Hippocampal formation (tissue), 2 donors: ENCODE measurements around the gene YPEL1.
"Not testable (repeated sequence)": the region's sequence is repeated elsewhere in the genome, so short reads cannot be mapped to it uniquely, and the experiment has no call there.

Source experiments
- DNase-seq, 2 donors: peaks; one replicate each; lab custom pipeline; 2025; lab: John Stamatoyannopoulos, UW

YPEL1 gene

GRCh38 chr22:21721195-21721852, 14.3 kb downstream of the YPEL1 start:
- not testable (repeated sequence) for DNase-seq

- DNase-seq, result not testable (repeated sequence)
Observed at GRCh38 chr22:21720191-21720859, 15.3 kb downstream of the YPEL1 start.

- no peak for DNase-seq
Observed at GRCh38 chr22:21719024-21719423, 16.6 kb downstream of the YPEL1 start.

GRCh38 chr22:21718499-21718898, 17.1 kb downstream of the YPEL1 start:
- DNase-seq, result no peak

GRCh38 chr22:21716395-21717122, 19.0 kb downstream of the YPEL1 start:
- not testable (repeated sequence) for DNase-seq

GRCh38 chr22:21714786-21715185, 20.8 kb downstream of the YPEL1 start:
- no peak for DNase-seq

- no peak for DNase-seq
Observed at GRCh38 chr22:21714059-21714770, 21.4 kb downstream of the YPEL1 start.

- no peak for DNase-seq
Observed at GRCh38 chr22:21713428-21714058, 22.1 kb downstream of the YPEL1 start.

- DNase-seq, result peak; percentile 66 to 80
Observed at GRCh38 chr22:21712751-21713427, 22.7 kb downstream of the YPEL1 start.

- no peak for DNase-seq
Observed at GRCh38 chr22:21711851-21712250, 23.7 kb downstream of the YPEL1 start.

GRCh38 chr22:21710156-21710555, 25.4 kb downstream of the YPEL1 start:
- no peak for DNase-seq

- no peak for DNase-seq
Observed at GRCh38 chr22:21709688-21710087, 25.9 kb downstream of the YPEL1 start.

GRCh38 chr22:21708960-21709359, 26.6 kb downstream of the YPEL1 start:
- DNase-seq, result no peak

- DNase-seq, result no peak
Observed at GRCh38 chr22:21707677-21708076, 27.9 kb downstream of the YPEL1 start.

GRCh38 chr22:21703684-21704316, 31.8 kb downstream of the YPEL1 start:
- DNase-seq, result no peak

- no peak for DNase-seq
Observed at GRCh38 chr22:21702700-21703683, 32.6 kb downstream of the YPEL1 start.

GRCh38 chr22:21702094-21702493, 33.5 kb downstream of the YPEL1 start:
- DNase-seq, result no peak

- DNase-seq, result no peak
Observed at GRCh38 chr22:21701384-21701971, 34.1 kb downstream of the YPEL1 start.

GRCh38 chr22:21700822-21701221, 34.8 kb downstream of the YPEL1 start:
- no peak for DNase-seq
